Tibial nerve (tissue), 4 donors: ENCODE data around the gene GNAQ. TPM values are rescaled to one million over a fixed set of nuclear protein-coding genes. Genes with fewer than 3 reads are reported as not detected.

Experiments used
- DNase-seq, 2 donors: peaks; one replicate each; pipeline ENCODE4 v3.0.0-alpha.2; 2019; ENCODE audit warnings: low spot score in 2 of 2
- H3K27ac ChIP-seq, 4 donors: fragments of 200-600 bp; sonication (generic) in 3 of 4; one replicate each; pipeline ENCODE4 v1.5.1; 2017 to 2019; ENCODE audit warnings: mild to moderate bottlenecking in 1 of 4
- H3K27me3 ChIP-seq, 2 donors: fragments of 200-600 bp; sonication (generic) in 1 of 2; one replicate each; pipeline versions ENCODE4 v1.5.1 to v1.6.0; 2017 to 2019
- H3K36me3 ChIP-seq, 3 donors: fragments of 200-600 bp; sonication (generic); one replicate each; pipeline ENCODE4 v1.5.1; 2018 to 2019
- H3K4me1 ChIP-seq, 4 donors: fragments of 200-600 bp; sonication (generic) in 3 of 4; one replicate each; pipeline ENCODE4 v1.5.1; 2017 to 2019
- H3K4me3 ChIP-seq, 4 donors: fragments of 200-600 bp; sonication (generic) in 3 of 4; one replicate each; pipeline ENCODE4 v1.5.1; 2017 to 2019; ENCODE audit warnings: mild to moderate bottlenecking in 1 of 4, moderate library complexity in 1 of 4
- H3K9me3 ChIP-seq, 4 donors: fragments of 200-600 bp; sonication (generic) in 3 of 4; one replicate each; pipeline ENCODE4 v1.5.1; 2017 to 2019
- EP300 ChIP-seq, 2 donors: sonication (generic); formaldehyde crosslinking; IDR thresholded peaks; one replicate each; pipeline ENCODE4 v1.6.1; 2017; ENCODE audit warnings: antibody characterized with exemption in 2 of 2, mild to moderate bottlenecking in 1 of 2
- POLR2A ChIP-seq, 2 donors: fragments of 450-650 bp; IDR thresholded peaks; one replicate each; pipeline ENCODE4 v1.6.1; 2017; ENCODE audit warnings: antibody characterized with exemption in 2 of 2, mild to moderate bottlenecking in 2 of 2, moderate library complexity in 2 of 2
- WGBS, 2 donors: methylation state at CpG; one replicate each; pipeline ENCODE4 v1.1.5; 2018; 5-methylcytosine and 5-hydroxymethylcytosine counted together
- total RNA-seq, 4 donors: library from RNA; depleted of rRNA; stranded (reverse); fragments of >200 nt; gene quantifications; one replicate each; pipeline ENCODE4 v1.1.0, GENCODE V29; 2016
- TF ChIP-seq, protein P1 (sequence below), 5 experiments: fragments of 200-600 bp in 3 of 5; fragments of 450-650 bp in 2 of 5; sonication (generic) in 3 of 5; IDR thresholded peaks; one replicate each; pipeline ENCODE4 v1.5.1; 2016 to 2019; ENCODE audit warnings: antibody characterized with exemption in 5 of 5, mild to moderate bottlenecking in 3 of 5, moderate library complexity in 2 of 5

Gene GNAQ
- total RNA-seq, 4 donors from 2014 or later, result 38.7 to 50.3 (median 41.6) TPM

DNA sequence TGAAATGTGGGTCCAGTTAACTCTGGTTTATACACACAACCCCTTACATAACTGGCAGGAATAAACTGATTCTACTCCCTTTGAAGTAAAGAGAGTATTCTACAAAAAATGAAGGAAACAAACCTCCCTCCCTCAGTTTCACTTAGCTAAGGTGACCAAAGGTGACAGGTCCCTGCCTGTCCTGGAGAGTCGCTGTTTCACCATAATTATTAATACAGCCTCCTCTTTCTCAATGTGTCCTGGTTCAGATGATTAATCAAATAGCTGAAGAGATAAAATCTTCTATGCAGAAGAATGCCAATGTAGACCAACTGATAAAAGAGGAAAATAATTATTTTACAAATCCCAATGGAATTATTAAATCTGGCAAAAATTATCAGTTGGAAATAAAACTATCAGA is 219.8 kb downstream of the GNAQ start:
- TF ChIP-seq POLR2A (IDR thresholded peaks at IDR 0.05) (no peak), EP300 (IDR thresholded peaks at IDR 0.05) (no peak)
- TF ChIP-seq, protein P1, sequence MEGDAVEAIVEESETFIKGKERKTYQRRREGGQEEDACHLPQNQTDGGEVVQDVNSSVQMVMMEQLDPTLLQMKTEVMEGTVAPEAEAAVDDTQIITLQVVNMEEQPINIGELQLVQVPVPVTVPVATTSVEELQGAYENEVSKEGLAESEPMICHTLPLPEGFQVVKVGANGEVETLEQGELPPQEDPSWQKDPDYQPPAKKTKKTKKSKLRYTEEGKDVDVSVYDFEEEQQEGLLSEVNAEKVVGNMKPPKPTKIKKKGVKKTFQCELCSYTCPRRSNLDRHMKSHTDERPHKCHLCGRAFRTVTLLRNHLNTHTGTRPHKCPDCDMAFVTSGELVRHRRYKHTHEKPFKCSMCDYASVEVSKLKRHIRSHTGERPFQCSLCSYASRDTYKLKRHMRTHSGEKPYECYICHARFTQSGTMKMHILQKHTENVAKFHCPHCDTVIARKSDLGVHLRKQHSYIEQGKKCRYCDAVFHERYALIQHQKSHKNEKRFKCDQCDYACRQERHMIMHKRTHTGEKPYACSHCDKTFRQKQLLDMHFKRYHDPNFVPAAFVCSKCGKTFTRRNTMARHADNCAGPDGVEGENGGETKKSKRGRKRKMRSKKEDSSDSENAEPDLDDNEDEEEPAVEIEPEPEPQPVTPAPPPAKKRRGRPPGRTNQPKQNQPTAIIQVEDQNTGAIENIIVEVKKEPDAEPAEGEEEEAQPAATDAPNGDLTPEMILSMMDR (IDR thresholded peaks at IDR 0.05), result no peak
- H3K4me1 ChIP-seq, result peaks cover 0 to 11% (median 0%) of the 10 kb centered on the region in 4 donors
- no peak overlapping the region for H3K4me3 ChIP-seq
- no peaks in the 10 kb centered on the region for H3K27me3 ChIP-seq
- H3K36me3 ChIP-seq, result peaks cover 0 to 32% (median 0%) of the 10 kb centered on the region in 3 donors
- no peak for DNase-seq
- no peaks in the 10 kb centered on the region for H3K9me3 ChIP-seq
- no peak overlapping the region for H3K27ac ChIP-seq
- WGBS, 2 donors, result 95 to 100% methylated on average over 1 of the region's 1 CpG

- H3K4me3 ChIP-seq, result no peak overlapping the region
- 90 to 94% methylated on average over 4 of the region's 4 CpGs for WGBS, 2 donors
- peaks cover 0 to 32% (median 0%) of the 10 kb centered on the region in 3 donors for H3K36me3 ChIP-seq
- H3K27ac ChIP-seq, result no peak overlapping the region
- no peak for DNase-seq
- H3K4me1 ChIP-seq, result peaks cover 0 to 6% (median 0%) of the 10 kb centered on the region in 4 donors
- no peaks in the 10 kb centered on the region for H3K9me3 ChIP-seq
- TF ChIP-seq EP300 (IDR thresholded peaks at IDR 0.05), result no peak
- no peak for TF ChIP-seq POLR2A (IDR thresholded peaks at IDR 0.05)
- TF ChIP-seq, protein P1 (IDR thresholded peaks at IDR 0.05), result no peak
- H3K27me3 ChIP-seq, result no peaks in the 10 kb centered on the region
These were observed 220.9 kb downstream of the GNAQ start for GRCh38 chr9:77810637-77811119.

DNA sequence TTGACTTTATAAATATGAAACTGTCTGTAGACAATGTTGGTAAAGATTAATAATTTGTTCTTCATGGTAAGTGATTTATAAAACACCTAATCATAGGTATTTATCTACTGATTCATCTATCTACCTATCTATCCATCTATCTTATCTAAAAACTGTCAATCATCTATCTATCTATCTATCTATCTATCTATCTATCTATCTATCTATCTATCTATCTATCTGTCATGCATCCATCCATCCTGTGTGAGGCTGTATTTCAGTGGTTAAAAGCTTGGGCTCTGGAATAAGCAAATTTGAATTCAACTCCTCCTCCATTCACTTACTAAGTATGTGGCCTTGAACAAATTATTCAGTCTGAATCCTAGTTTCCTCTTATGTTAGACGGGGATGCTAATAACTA is 221.6 kb downstream of the GNAQ start:
- H3K4me1 ChIP-seq, result peaks cover 0 to 6% (median 0%) of the 10 kb centered on the region in 4 donors
- no peaks in the 10 kb centered on the region for H3K27me3 ChIP-seq
- no peaks in the 10 kb centered on the region for H3K9me3 ChIP-seq
- H3K27ac ChIP-seq, result no peak overlapping the region
- 73 to 79% methylated on average over 1 of the region's 1 CpG for WGBS, 2 donors
- no peak for TF ChIP-seq EP300 (IDR thresholded peaks at IDR 0.05)
- TF ChIP-seq, protein P1 (IDR thresholded peaks at IDR 0.05), result no peak
- TF ChIP-seq POLR2A (IDR thresholded peaks at IDR 0.05), result no peak
- DNase-seq, result no peak
- peaks cover 0 to 32% (median 0%) of the 10 kb centered on the region in 3 donors for H3K36me3 ChIP-seq
- no peak overlapping the region for H3K4me3 ChIP-seq

GRCh38 chr9:77809552-77809951 is 222.1 kb downstream of the GNAQ start:
- no peaks in the 10 kb centered on the region for H3K9me3 ChIP-seq
- H3K27me3 ChIP-seq, result no peaks in the 10 kb centered on the region
- H3K36me3 ChIP-seq, result peaks cover 0 to 29% (median 0%) of the 10 kb centered on the region in 3 donors
- peaks cover 0 to 6% (median 0%) of the 10 kb centered on the region in 4 donors for H3K4me1 ChIP-seq
- TF ChIP-seq EP300 (IDR thresholded peaks at IDR 0.05) (no peak), POLR2A (IDR thresholded peaks at IDR 0.05) (no peak)
- TF ChIP-seq, protein P1 (IDR thresholded peaks at IDR 0.05), result no peak
- DNase-seq, result no peak
- no peak overlapping the region for H3K27ac ChIP-seq
- 88 to 98% methylated on average over 1 of the region's 1 CpG for WGBS, 2 donors
- H3K4me3 ChIP-seq, result no peak overlapping the region

DNA sequence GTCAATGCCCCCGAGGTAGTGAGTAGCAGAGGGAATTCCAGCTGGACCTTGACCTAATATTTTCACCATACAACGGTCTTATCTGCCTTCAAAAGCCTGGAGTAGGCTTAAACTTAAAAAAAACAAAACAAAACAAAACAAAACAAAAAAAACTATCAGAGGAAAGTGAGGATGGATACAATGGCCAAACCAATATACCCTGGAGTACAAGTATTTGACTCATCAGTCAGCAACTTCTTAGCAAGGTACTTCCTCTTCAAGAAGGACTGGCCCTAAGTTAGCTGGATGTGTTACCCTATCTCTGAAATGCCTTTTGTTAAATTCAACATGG is 222.9 kb downstream of the GNAQ start:
- Histone ChIP-seq H3K4me3 (no peak overlapping the region), H3K27me3 (no peaks in the 10 kb centered on the region), H3K4me1 (peaks cover 0 to 6% (median 0%) of the 10 kb centered on the region in 4 donors), H3K36me3 (peaks cover 0 to 21% (median 0%) of the 10 kb centered on the region in 3 donors), H3K9me3 (no peaks in the 10 kb centered on the region), H3K27ac (no peak overlapping the region)
- TF ChIP-seq EP300 (IDR thresholded peaks at IDR 0.05) (no peak), POLR2A (IDR thresholded peaks at IDR 0.05) (no peak)
- TF ChIP-seq, protein P1 (IDR thresholded peaks at IDR 0.05), result no peak
- 83 to 90% methylated on average over 2 of the region's 2 CpGs for WGBS, 2 donors
- DNase-seq, result no peak
